ENCODE results near the gene UBL4B.

DNA sequence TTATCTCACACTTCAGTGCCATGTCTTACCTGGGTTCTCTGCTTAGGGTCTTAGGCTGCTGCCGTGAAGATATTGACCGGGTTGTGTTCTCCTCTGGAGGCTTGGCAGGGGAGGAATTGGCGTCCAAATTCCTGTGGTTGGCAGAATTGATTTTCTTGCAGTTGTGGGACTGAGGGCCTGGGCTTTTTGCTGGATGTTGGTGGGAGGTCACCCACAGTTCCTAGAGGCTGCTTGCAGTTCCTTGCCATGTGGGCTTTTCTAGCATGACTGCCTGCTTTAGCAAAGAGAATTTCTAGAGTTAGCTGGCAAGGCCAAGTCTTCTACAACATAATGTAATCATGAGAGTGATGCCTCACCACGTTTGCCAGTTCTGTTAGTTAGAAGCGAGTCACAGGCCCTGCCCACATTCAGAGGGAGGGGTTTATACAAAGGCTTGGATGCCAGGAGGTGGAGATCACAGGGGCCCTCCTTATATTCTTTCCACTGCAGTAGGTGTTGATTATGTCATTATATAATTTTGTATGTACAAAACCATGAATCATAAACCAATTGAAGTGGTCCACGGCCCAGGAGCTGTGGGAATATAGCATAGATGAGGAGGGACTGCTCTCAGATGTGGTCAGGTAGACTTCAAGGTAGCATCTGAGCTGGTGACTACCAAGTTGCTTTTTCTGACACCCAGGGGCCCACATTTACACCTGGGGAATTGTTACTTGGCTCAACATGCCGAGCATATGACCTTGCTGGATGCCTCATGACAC, 6.6 kb downstream of the UBL4B start:
- TF ChIP-seq, protein P1, sequence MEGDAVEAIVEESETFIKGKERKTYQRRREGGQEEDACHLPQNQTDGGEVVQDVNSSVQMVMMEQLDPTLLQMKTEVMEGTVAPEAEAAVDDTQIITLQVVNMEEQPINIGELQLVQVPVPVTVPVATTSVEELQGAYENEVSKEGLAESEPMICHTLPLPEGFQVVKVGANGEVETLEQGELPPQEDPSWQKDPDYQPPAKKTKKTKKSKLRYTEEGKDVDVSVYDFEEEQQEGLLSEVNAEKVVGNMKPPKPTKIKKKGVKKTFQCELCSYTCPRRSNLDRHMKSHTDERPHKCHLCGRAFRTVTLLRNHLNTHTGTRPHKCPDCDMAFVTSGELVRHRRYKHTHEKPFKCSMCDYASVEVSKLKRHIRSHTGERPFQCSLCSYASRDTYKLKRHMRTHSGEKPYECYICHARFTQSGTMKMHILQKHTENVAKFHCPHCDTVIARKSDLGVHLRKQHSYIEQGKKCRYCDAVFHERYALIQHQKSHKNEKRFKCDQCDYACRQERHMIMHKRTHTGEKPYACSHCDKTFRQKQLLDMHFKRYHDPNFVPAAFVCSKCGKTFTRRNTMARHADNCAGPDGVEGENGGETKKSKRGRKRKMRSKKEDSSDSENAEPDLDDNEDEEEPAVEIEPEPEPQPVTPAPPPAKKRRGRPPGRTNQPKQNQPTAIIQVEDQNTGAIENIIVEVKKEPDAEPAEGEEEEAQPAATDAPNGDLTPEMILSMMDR (IDR thresholded peaks at IDR 0.05) = no peak
- TF ChIP-seq POLR2A (IDR thresholded peaks at IDR 0.05) = no peak

Measured in body of pancreas (tissue), 4 donors.